Measurements from ENCODE around the gene DYNLT4. TPM values are rescaled to one million over a fixed set of nuclear protein-coding genes. Genes with fewer than 3 reads are reported as not detected.

Gene DYNLT4
- total RNA-seq, 1 experiment from 2014 or later = not detected

DNA sequence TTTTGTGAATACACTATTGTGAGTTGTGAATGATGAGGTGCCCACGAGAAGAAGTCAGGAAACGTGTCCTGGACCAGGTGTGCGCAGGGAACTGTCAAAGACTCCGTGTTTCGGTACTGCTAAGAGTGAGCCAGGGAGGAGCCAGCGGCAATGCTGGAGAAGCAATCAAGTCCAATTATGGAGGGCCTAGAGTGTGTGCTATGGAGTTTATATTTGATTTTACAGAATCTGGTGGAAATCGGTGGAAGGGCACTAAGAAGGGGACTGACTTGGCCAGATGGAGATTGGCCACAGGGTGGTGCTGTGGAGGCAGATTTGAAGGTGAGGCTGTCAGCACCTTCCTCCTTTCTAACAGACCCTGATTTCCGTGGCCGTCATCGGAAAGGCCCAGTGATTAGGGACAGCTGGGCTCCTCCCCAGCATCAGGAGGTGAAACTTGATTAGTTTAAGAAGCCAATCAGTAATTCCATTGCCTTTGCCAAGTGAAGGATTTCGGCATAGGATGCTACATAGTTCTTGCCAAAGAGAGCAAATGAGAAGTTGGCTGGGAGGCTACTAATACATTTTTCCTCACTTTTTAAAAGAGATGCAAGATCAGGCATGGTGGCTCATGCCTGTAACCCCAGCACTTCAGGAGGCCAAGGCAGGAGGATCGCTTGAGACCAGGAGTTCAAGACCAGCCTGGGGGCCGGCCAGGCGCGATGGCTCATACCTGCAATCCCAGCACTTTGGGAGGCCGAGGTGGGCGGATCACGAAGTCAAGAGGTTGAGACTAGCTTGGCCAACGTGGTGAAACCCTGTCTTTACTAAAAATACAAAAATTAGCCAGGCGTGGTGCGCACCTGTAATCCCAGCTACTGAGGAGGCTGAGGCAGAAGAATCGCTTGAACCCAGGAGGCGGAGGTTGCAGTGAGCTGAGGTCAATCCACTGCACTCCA is 28.9 kb upstream of the DYNLT4 start:
- DNase-seq (ENCODE audit: low read depth, low spot score) (peak; percentile 77), ATAC-seq (peak; percentile 91)
- Histone ChIP-seq H3K36me3 (ENCODE audit: control insufficient read depth, insufficient read depth, low read length) (no peaks in the 10 kb centered on the region), H3K4me3 (ENCODE audit: low read depth in 2 of 2, low read length in 2 of 2) (peak overlapping the region in 1 of 2 experiments; percentile 25; a peak in 1 of 4 replicates), H3K4me1 (ENCODE audit: control insufficient read depth, insufficient read depth, low read length) (no peaks in the 10 kb centered on the region), H3K27ac (ENCODE audit: low read length) (no peak overlapping the region), H3K9me3 (ENCODE audit: control insufficient read depth, insufficient read depth, low read depth, low read length) (no peaks in the 10 kb centered on the region), H3K27me3 (ENCODE audit: control insufficient read depth, insufficient read depth, low read length) (no peaks in the 10 kb centered on the region)
- in situ Hi-C loops (cut with HindIII; ENCODE audit: low pct_unique_long_range_greater_than_20kb, low sequenced_read_pairs) = no loop called here
- CTCF ChIA-PET = no interaction called here
- POLR2A ChIA-PET = interaction anchor here (0.5 kb wide), 1 partner anchor 35 kb away, joined by 3 read pairs; no protein-coding TSS in a partner anchor
- intact Hi-C loops (cut with micrococcal nuclease; ENCODE audit: unreplicated experiment) = loop anchor here (5.0 to 10.0 kb wide), 2 partner anchors 176 to 469 kb away; partner anchors contain the start of genes HECTD3 and UROD
- no peak for TF ChIP-seq SIN3A (IDR thresholded peaks at IDR 0.05; ENCODE audit: borderline replicate concordance, insufficient read depth, low read depth, low read length)
- TF ChIP-seq, protein P1, sequence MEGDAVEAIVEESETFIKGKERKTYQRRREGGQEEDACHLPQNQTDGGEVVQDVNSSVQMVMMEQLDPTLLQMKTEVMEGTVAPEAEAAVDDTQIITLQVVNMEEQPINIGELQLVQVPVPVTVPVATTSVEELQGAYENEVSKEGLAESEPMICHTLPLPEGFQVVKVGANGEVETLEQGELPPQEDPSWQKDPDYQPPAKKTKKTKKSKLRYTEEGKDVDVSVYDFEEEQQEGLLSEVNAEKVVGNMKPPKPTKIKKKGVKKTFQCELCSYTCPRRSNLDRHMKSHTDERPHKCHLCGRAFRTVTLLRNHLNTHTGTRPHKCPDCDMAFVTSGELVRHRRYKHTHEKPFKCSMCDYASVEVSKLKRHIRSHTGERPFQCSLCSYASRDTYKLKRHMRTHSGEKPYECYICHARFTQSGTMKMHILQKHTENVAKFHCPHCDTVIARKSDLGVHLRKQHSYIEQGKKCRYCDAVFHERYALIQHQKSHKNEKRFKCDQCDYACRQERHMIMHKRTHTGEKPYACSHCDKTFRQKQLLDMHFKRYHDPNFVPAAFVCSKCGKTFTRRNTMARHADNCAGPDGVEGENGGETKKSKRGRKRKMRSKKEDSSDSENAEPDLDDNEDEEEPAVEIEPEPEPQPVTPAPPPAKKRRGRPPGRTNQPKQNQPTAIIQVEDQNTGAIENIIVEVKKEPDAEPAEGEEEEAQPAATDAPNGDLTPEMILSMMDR (IDR thresholded peaks at IDR 0.05) = peak; percentile 93
- BruUV-seq (replicated peaks) = no TSS peak

DNA sequence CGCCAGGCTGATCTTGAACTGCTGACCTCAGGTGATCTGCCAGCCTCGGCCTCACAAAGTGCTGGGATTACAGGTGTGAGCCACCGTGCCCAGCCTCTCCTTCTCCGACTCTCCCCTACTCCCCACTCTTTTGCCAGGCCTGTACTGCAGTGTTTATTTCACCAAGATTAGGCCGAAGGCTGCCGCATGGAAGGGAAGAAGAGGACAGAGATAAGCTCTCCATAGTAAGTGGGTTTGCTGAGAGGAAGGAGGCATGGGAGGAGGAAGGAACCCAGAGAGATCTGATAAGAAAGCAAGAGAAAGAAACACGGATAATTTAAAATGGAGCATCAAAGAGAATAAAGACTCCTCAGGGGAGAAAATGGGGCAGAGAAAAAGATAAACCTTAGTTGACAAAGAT is 27.2 kb upstream of the DYNLT4 start:
- TF ChIP-seq SIN3A (IDR thresholded peaks at IDR 0.05; ENCODE audit: borderline replicate concordance, insufficient read depth, low read depth, low read length) (no peak), TCF7L2 (IDR thresholded peaks at IDR 0.05; ENCODE audit: low read depth, low read length) (no peak), POLR2AphosphoS5 (IDR thresholded peaks at IDR 0.05; ENCODE audit: low read depth, low read length) (no peak)
- TF ChIP-seq, protein P2, sequence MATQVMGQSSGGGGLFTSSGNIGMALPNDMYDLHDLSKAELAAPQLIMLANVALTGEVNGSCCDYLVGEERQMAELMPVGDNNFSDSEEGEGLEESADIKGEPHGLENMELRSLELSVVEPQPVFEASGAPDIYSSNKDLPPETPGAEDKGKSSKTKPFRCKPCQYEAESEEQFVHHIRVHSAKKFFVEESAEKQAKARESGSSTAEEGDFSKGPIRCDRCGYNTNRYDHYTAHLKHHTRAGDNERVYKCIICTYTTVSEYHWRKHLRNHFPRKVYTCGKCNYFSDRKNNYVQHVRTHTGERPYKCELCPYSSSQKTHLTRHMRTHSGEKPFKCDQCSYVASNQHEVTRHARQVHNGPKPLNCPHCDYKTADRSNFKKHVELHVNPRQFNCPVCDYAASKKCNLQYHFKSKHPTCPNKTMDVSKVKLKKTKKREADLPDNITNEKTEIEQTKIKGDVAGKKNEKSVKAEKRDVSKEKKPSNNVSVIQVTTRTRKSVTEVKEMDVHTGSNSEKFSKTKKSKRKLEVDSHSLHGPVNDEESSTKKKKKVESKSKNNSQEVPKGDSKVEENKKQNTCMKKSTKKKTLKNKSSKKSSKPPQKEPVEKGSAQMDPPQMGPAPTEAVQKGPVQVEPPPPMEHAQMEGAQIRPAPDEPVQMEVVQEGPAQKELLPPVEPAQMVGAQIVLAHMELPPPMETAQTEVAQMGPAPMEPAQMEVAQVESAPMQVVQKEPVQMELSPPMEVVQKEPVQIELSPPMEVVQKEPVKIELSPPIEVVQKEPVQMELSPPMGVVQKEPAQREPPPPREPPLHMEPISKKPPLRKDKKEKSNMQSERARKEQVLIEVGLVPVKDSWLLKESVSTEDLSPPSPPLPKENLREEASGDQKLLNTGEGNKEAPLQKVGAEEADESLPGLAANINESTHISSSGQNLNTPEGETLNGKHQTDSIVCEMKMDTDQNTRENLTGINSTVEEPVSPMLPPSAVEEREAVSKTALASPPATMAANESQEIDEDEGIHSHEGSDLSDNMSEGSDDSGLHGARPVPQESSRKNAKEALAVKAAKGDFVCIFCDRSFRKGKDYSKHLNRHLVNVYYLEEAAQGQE (IDR thresholded peaks at IDR 0.05; ENCODE audit: insufficient read depth in 1 of 2, low read depth in 2 of 2, low read length in 1 of 2) = no peak
- TF ChIP-seq, protein P1 (IDR thresholded peaks at IDR 0.05) = no peak
- BruUV-seq (replicated peaks) = no TSS peak
- Histone ChIP-seq H3K27ac (ENCODE audit: low read length) (no peak overlapping the region), H3K4me1 (ENCODE audit: control insufficient read depth, insufficient read depth, low read length) (no peaks in the 10 kb centered on the region), H3K9me3 (ENCODE audit: control insufficient read depth, insufficient read depth, low read depth, low read length) (no peaks in the 10 kb centered on the region), H3K27me3 (ENCODE audit: control insufficient read depth, insufficient read depth, low read length) (no peaks in the 10 kb centered on the region), H3K36me3 (ENCODE audit: control insufficient read depth, insufficient read depth, low read length) (no peaks in the 10 kb centered on the region), H3K4me3 (ENCODE audit: low read depth in 2 of 2, low read length in 2 of 2) (no peak overlapping the region)
- ATAC-seq (no peak), DNase-seq (ENCODE audit: low read depth, low spot score) (no peak)
- CTCF ChIA-PET = no interaction called here
- in situ Hi-C loops (cut with HindIII; ENCODE audit: low pct_unique_long_range_greater_than_20kb, low sequenced_read_pairs) (no loop called here), intact Hi-C loops (cut with micrococcal nuclease; ENCODE audit: unreplicated experiment) (loop anchor here (10.0 kb wide), 1 partner anchor 470 kb away; no protein-coding TSS in a partner anchor)
- POLR2A ChIA-PET = no interaction called here
